K562 (cell line): ENCODE results near the gene PLEKHF1. TPM values are rescaled to one million over a fixed set of nuclear protein-coding genes. Genes with fewer than 3 reads are reported as not detected.

Source experiments
- AFF4 ChIP-seq: sonication (generic); formaldehyde crosslinking; IDR thresholded peaks from 2 replicates; pipeline ENCODE4 v1.8.0; 2023; ENCODE audit warnings: mild to moderate bottlenecking, missing genetic modification reagents
- ARNT ChIP-seq, 2 experiments: fragments of 450-650 bp; IDR thresholded peaks; 2 replicates each; pipeline ENCODE4 v1.6.1; 2016; ENCODE audit warnings: mild to moderate bottlenecking in 1 of 2
- EP300 ChIP-seq: IDR thresholded peaks from 2 replicates; pipeline ENCODE4 v1.6.1; 2012; ENCODE audit warnings: low read length, improper control_type of control experiment
- KAT8 ChIP-seq: fragments of 450-650 bp; IDR thresholded peaks from 2 replicates; pipeline ENCODE4 v1.6.1; 2016; ENCODE audit warnings: low read depth, mild to moderate bottlenecking
- KHSRP ChIP-seq: fragments of 450-650 bp; IDR thresholded peaks from 2 replicates; pipeline ENCODE4 v1.6.1; 2017
- MEIS2 ChIP-seq: fragments of 450-650 bp; IDR thresholded peaks from 2 replicates; pipeline ENCODE4 v1.6.1; 2014; ENCODE audit warnings: mild to moderate bottlenecking; ENCODE audit not compliant: partially characterized antibody
- NFE2 ChIP-seq: IDR thresholded peaks from 2 replicates; pipeline ENCODE4 v1.6.1; 2014; ENCODE audit warnings: antibody characterized with exemption, low read depth
- PHF8 ChIP-seq: fragments of 200-600 bp; sonication (generic); IDR thresholded peaks from 2 replicates; pipeline ENCODE4 v1.6.1; 2012; ENCODE audit warnings: mixed run types, mild to moderate bottlenecking, inconsistent platforms, low read length, moderate library complexity, borderline replicate concordance
- POLR2AphosphoS2 ChIP-seq: IDR thresholded peaks from 2 replicates; pipeline ENCODE4 v1.6.1; 2012; ENCODE audit warnings: low read length, improper control_type of control experiment
- RBM15 ChIP-seq: fragments of 200-400 bp; formaldehyde crosslinking; IDR thresholded peaks from 2 replicates; pipeline ENCODE4 v1.6.1; 2018; ENCODE audit warnings: mild to moderate bottlenecking, low read length, moderate library complexity; ENCODE audit not compliant: insufficient read depth
- SIRT6 ChIP-seq: IDR thresholded peaks from one replicate; pipeline ENCODE4 v1.6.1; 2012; ENCODE audit warnings: low read depth, mild to moderate bottlenecking, control low read depth, inconsistent platforms, low read length, moderate library complexity
- SREBF2 ChIP-seq: sonication (generic); formaldehyde crosslinking; IDR thresholded peaks from 2 replicates; pipeline ENCODE4 v1.4.0; 2020; ENCODE audit warnings: mild to moderate bottlenecking, missing genetic modification reagents
- TAF1 ChIP-seq: IDR thresholded peaks from 2 replicates; pipeline ENCODE4 v1.6.1; 2011; ENCODE audit warnings: mild to moderate bottlenecking, low read length, moderate library complexity; ENCODE audit not compliant: insufficient read depth, control insufficient read depth, severe bottlenecking; ENCODE audit errors: extremely low read depth
- TARDBP ChIP-seq: fragments of 450-650 bp; IDR thresholded peaks from 2 replicates; pipeline ENCODE4 v1.6.1; 2016
- THRB ChIP-seq: fragments of 450-650 bp; formaldehyde crosslinking; conservative IDR thresholded peaks from 2 replicates; pipeline ENCODE4 v1.4.0; 2022; ENCODE audit warnings: mild to moderate bottlenecking, missing genetic modification characterization
- ZNF146 ChIP-seq: IDR thresholded peaks from one replicate; pipeline ENCODE4 v1.6.1; 2018; ENCODE audit warnings: missing compliant biosample characterization; ENCODE audit not compliant: unreplicated experiment
- polyA plus RNA-seq, 8 experiments: library from polyadenylated mRNA; depleted of rRNA in 4 of 8; stranded (reverse) in 5 of 8; unstranded in 3 of 8; fragments of >200 nt; fragmentation: Nextera tagmentation in 2 of 8; fragmentation: Illumina TruSeq in 1 of 8; extraction: Ambion mirVana in 2 of 8; extraction: Trizol in 1 of 8; gene quantifications; 2 replicates each; pipeline versions ENCODE4 v1.2.1 to v1.2.3, GENCODE V29; 2011 to 2014; ENCODE audit warnings: inconsistent platforms in 1 of 8, missing spikeins in 1 of 8
- total RNA-seq, 7 experiments: library from RNA; depleted of rRNA in 6 of 7; stranded (reverse); fragments of >200 nt in 6 of 7; fragmentation: Illumina TruSeq in 2 of 7; extraction: Trizol in 2 of 7; gene quantifications; 2 replicates each; pipeline versions ENCODE4 v1.2.1 to v1.2.3, GENCODE V29; 2011 to 2021; ENCODE audit warnings: low replicate concordance in 1 of 7
- TF ChIP-seq, protein P1 (sequence below): sonication (generic); formaldehyde crosslinking; IDR thresholded peaks from 2 replicates; pipeline ENCODE4 v1.8.1; 2023; ENCODE audit warnings: missing genetic modification reagents, mild to moderate bottlenecking, borderline replicate concordance
- TF ChIP-seq, protein P2 (sequence below): fragments of 250-450 bp; sonication (Bioruptor Pico); IDR thresholded peaks from 2 replicates; pipeline ENCODE4 v1.8.0; 2022; ENCODE audit warnings: moderate library complexity, mild to moderate bottlenecking, inconsistent platforms
- TF ChIP-seq, protein P3 (sequence below): fragments of 450-650 bp; IDR thresholded peaks from 2 replicates; pipeline ENCODE4 v1.6.1; 2016; ENCODE audit warnings: missing biosample characterization, missing genetic modification characterization

Gene PLEKHF1
- total and polyA plus RNA-seq, 9 of the 15 experiments (the other 6 are each of a cell fraction or from before 2014, with no cell fraction given) = 0.07 to 13.4 (median 3.9) TPM; not detected in 1

DNA sequence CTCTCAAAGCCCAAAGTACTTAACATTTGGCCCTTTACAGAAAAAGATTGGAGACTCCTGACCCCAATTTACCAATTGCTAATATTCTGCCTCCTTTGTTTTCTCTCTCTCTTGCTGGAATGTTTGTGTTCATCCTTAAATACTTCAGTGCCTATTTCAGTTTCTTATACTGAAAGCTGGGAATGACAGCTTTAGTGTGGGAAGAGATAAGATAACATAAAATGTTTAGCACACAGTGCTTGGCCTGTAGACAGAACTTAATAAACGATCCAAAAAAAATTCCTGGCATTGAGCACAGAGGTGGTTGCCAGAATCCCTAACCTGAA is 3.0 kb upstream of the PLEKHF1 start (continued):
- TF ChIP-seq, protein P1, sequence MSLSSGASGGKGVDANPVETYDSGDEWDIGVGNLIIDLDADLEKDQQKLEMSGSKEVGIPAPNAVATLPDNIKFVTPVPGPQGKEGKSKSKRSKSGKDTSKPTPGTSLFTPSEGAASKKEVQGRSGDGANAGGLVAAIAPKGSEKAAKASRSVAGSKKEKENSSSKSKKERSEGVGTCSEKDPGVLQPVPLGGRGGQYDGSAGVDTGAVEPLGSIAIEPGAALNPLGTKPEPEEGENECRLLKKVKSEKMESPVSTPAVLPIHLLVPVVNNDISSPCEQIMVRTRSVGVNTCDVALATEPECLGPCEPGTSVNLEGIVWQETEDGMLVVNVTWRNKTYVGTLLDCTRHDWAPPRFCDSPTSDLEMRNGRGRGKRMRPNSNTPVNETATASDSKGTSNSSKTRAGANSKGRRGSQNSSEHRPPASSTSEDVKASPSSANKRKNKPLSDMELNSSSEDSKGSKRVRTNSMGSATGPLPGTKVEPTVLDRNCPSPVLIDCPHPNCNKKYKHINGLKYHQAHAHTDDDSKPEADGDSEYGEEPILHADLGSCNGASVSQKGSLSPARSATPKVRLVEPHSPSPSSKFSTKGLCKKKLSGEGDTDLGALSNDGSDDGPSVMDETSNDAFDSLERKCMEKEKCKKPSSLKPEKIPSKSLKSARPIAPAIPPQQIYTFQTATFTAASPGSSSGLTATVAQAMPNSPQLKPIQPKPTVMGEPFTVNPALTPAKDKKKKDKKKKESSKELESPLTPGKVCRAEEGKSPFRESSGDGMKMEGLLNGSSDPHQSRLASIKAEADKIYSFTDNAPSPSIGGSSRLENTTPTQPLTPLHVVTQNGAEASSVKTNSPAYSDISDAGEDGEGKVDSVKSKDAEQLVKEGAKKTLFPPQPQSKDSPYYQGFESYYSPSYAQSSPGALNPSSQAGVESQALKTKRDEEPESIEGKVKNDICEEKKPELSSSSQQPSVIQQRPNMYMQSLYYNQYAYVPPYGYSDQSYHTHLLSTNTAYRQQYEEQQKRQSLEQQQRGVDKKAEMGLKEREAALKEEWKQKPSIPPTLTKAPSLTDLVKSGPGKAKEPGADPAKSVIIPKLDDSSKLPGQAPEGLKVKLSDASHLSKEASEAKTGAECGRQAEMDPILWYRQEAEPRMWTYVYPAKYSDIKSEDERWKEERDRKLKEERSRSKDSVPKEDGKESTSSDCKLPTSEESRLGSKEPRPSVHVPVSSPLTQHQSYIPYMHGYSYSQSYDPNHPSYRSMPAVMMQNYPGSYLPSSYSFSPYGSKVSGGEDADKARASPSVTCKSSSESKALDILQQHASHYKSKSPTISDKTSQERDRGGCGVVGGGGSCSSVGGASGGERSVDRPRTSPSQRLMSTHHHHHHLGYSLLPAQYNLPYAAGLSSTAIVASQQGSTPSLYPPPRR (CRISPR knock-in tag) = no peak
- TF ChIP-seq PHF8 = no peak
- TF ChIP-seq, protein P2, sequence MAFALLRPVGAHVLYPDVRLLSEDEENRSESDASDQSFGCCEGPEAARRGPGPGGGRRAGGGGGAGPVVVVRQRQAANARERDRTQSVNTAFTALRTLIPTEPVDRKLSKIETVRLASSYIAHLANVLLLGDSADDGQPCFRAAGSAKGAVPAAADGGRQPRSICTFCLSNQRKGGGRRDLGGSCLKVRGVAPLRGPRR (CRISPR knock-in tag) = no peak
- peak; percentile 69 for TF ChIP-seq MEIS2
- TF ChIP-seq RBM15 = no peak
- no peak for TF ChIP-seq THRB
- TF ChIP-seq, protein P3, sequence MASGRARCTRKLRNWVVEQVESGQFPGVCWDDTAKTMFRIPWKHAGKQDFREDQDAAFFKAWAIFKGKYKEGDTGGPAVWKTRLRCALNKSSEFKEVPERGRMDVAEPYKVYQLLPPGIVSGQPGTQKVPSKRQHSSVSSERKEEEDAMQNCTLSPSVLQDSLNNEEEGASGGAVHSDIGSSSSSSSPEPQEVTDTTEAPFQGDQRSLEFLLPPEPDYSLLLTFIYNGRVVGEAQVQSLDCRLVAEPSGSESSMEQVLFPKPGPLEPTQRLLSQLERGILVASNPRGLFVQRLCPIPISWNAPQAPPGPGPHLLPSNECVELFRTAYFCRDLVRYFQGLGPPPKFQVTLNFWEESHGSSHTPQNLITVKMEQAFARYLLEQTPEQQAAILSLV (tag) = no peak
- no peak for TF ChIP-seq ARNT (IDR thresholded peaks at IDR 0.05)
- no peak for TF ChIP-seq KHSRP
- peak; percentile 13; the same call in 1 of the 2 replicates for TF ChIP-seq TARDBP
- TF ChIP-seq POLR2AphosphoS2 = no peak
- TF ChIP-seq TAF1 = no peak
- TF ChIP-seq NFE2 = no peak
- no peak for TF ChIP-seq AFF4 (CRISPR knock-in tag)
- no peak for TF ChIP-seq SREBF2 (CRISPR knock-in tag)
- no peak for TF ChIP-seq SIRT6
- no peak for TF ChIP-seq ZNF146 (CRISPR knock-in tag)
- TF ChIP-seq KAT8 = no peak
- no peak for TF ChIP-seq EP300
